HepG2 (cell line): ENCODE data around the gene PDZD7. TPM values are rescaled to one million over a fixed set of nuclear protein-coding genes. Genes with fewer than 3 reads are reported as not detected.

Experiments used
- ARID5B ChIP-seq: IDR thresholded peaks from 2 replicates; pipeline ENCODE4 v1.4.0; 2020; ENCODE audit warnings: mild to moderate bottlenecking, missing genetic modification reagents
- FOXP1 ChIP-seq, 2 experiments: fragments of 450-650 bp in 1 of 2; IDR thresholded peaks; 2 replicates each; pipeline ENCODE4 v1.6.1; 2017 to 2018; ENCODE audit warnings: antibody characterized with exemption in 1 of 2
- FUBP1 ChIP-seq: sonication (generic); formaldehyde crosslinking; IDR thresholded peaks from 2 replicates; pipeline ENCODE4 v1.5.1; 2020; ENCODE audit warnings: missing genetic modification reagents, mild to moderate bottlenecking, borderline replicate concordance
- ISL2 ChIP-seq: sonication (generic); formaldehyde crosslinking; IDR thresholded peaks from 2 replicates; pipeline ENCODE4 v1.5.0; 2020; ENCODE audit warnings: missing genetic modification reagents
- KAT8 ChIP-seq: IDR thresholded peaks from 2 replicates; pipeline ENCODE4 v1.6.1; 2016; ENCODE audit warnings: missing genetic modification reagents, missing compliant biosample characterization
- MAZ ChIP-seq, 2 experiments: sonication (generic) in 1 of 2; formaldehyde crosslinking in 1 of 2; IDR thresholded peaks; 2 replicates each; pipeline versions ENCODE4 v1.5.0 to v1.6.1; 2012 to 2020; ENCODE audit warnings: low read depth in 2 of 2, mild to moderate bottlenecking in 2 of 2, borderline replicate concordance in 1 of 2, improper control_type of control experiment in 1 of 2, low read length in 1 of 2, missing genetic modification reagents in 1 of 2, moderate library complexity in 1 of 2
- MTA1 ChIP-seq: sonication (generic); formaldehyde crosslinking; IDR thresholded peaks from 2 replicates; pipeline ENCODE4 v1.4.0; 2020; ENCODE audit warnings: missing genetic modification reagents, mild to moderate bottlenecking, borderline replicate concordance
- PHF20 ChIP-seq: sonication (generic); formaldehyde crosslinking; IDR thresholded peaks from 2 replicates; pipeline ENCODE4 v1.5.0; 2020; ENCODE audit warnings: mild to moderate bottlenecking, missing genetic modification reagents
- ZNF274 ChIP-seq: sonication (generic); formaldehyde crosslinking; IDR thresholded peaks from 2 replicates; pipeline ENCODE4 v1.5.1; 2020; ENCODE audit warnings: mild to moderate bottlenecking, missing genetic modification reagents
- ZNF562 ChIP-seq: sonication (generic); formaldehyde crosslinking; IDR thresholded peaks from 2 replicates; pipeline ENCODE4 v1.8.0; 2022; ENCODE audit warnings: missing genetic modification reagents, borderline replicate concordance
- ZNF605 ChIP-seq: sonication (generic); formaldehyde crosslinking; IDR thresholded peaks from 2 replicates; pipeline ENCODE4 v1.8.0; 2022; ENCODE audit warnings: mild to moderate bottlenecking, missing genetic modification reagents
- ZNF740 ChIP-seq: sonication (generic); formaldehyde crosslinking; IDR thresholded peaks from 2 replicates; pipeline ENCODE4 v1.4.0; 2020; ENCODE audit warnings: missing genetic modification reagents
- ZNF850 ChIP-seq: sonication (generic); formaldehyde crosslinking; conservative IDR thresholded peaks from 2 replicates; pipeline ENCODE4 v1.9.0; 2021; ENCODE audit warnings: mild to moderate bottlenecking, missing genetic modification reagents
- polyA plus RNA-seq, 8 experiments: library from polyadenylated mRNA; depleted of rRNA in 3 of 8; stranded (reverse) in 7 of 8; unstranded in 1 of 8; fragments of >200 nt; fragmentation: Illumina TruSeq in 4 of 8; extraction: Trizol in 4 of 8; gene quantifications; 2 replicates each; pipeline versions ENCODE4 v1.2.1 to v1.2.3, GENCODE V29; 2011 to 2016; ENCODE audit warnings: low read depth in 4 of 8, missing spikeins in 1 of 8, mixed read lengths in 1 of 8; ENCODE audit not compliant: insufficient read depth in 1 of 8
- total RNA-seq, 5 experiments: library from RNA; depleted of rRNA; stranded (reverse); fragments of >200 nt; fragmentation: Illumina TruSeq; extraction: Trizol; gene quantifications; 2 replicates each; pipeline ENCODE4 v1.2.3, GENCODE V29; 2016; ENCODE audit warnings: low read depth in 1 of 5
- TF ChIP-seq, protein P1 (sequence below): sonication (generic); formaldehyde crosslinking; IDR thresholded peaks from 2 replicates; pipeline ENCODE4 v1.4.0; 2020; ENCODE audit warnings: missing genetic modification reagents
- TF ChIP-seq, protein P2 (sequence below): sonication (generic); formaldehyde crosslinking; IDR thresholded peaks from 2 replicates; pipeline ENCODE4 v1.4.0; 2020; ENCODE audit warnings: missing genetic modification reagents

Gene PDZD7
- total and polyA plus RNA-seq, 2 of the 13 experiments (the other 11 are each of a cell fraction or from before 2014, with no cell fraction given) = 0.58 to 0.73 TPM

- TF ChIP-seq ARID5B = 0 out of 2 replicates have a peak, but pooled peaks have one; percentile 9
- TF ChIP-seq, protein P1, sequence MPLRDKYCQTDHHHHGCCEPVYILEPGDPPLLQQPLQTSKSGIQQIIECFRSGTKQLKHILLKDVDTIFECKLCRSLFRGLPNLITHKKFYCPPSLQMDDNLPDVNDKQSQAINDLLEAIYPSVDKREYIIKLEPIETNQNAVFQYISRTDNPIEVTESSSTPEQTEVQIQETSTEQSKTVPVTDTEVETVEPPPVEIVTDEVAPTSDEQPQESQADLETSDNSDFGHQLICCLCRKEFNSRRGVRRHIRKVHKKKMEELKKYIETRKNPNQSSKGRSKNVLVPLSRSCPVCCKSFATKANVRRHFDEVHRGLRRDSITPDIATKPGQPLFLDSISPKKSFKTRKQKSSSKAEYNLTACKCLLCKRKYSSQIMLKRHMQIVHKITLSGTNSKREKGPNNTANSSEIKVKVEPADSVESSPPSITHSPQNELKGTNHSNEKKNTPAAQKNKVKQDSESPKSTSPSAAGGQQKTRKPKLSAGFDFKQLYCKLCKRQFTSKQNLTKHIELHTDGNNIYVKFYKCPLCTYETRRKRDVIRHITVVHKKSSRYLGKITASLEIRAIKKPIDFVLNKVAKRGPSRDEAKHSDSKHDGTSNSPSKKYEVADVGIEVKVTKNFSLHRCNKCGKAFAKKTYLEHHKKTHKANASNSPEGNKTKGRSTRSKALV (CRISPR knock-in tag) = peak; percentile 33; the same call in 1 of the 2 replicates
- 0 out of 2 replicates have a peak, but pooled peaks have one; percentile 31 for TF ChIP-seq KAT8 (CRISPR knock-in tag)
- TF ChIP-seq, protein P2, sequence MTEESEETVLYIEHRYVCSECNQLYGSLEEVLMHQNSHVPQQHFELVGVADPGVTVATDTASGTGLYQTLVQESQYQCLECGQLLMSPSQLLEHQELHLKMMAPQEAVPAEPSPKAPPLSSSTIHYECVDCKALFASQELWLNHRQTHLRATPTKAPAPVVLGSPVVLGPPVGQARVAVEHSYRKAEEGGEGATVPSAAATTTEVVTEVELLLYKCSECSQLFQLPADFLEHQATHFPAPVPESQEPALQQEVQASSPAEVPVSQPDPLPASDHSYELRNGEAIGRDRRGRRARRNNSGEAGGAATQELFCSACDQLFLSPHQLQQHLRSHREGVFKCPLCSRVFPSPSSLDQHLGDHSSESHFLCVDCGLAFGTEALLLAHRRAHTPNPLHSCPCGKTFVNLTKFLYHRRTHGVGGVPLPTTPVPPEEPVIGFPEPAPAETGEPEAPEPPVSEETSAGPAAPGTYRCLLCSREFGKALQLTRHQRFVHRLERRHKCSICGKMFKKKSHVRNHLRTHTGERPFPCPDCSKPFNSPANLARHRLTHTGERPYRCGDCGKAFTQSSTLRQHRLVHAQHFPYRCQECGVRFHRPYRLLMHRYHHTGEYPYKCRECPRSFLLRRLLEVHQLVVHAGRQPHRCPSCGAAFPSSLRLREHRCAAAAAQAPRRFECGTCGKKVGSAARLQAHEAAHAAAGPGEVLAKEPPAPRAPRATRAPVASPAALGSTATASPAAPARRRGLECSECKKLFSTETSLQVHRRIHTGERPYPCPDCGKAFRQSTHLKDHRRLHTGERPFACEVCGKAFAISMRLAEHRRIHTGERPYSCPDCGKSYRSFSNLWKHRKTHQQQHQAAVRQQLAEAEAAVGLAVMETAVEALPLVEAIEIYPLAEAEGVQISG (CRISPR knock-in tag) = peak; percentile 23; the same call in 1 of the 2 replicates
- TF ChIP-seq MTA1 (CRISPR knock-in tag) = peak; percentile 19; the same call in 1 of the 2 replicates
- TF ChIP-seq PHF20 (CRISPR knock-in tag) = no peak
- TF ChIP-seq ZNF605 (CRISPR knock-in tag) = 0 out of 2 replicates have a peak, but pooled peaks have one; percentile 17
- no peak for TF ChIP-seq FUBP1 (CRISPR knock-in tag)
- no peak for TF ChIP-seq FOXP1 (IDR thresholded peaks at IDR 0.05)
- TF ChIP-seq FOXP1 (CRISPR knock-in tag; IDR thresholded peaks at IDR 0.05) = no peak
- 0 out of 2 replicates have a peak, but pooled peaks have one; percentile 40 for TF ChIP-seq ISL2 (CRISPR knock-in tag)
- 0 out of 2 replicates have a peak, but pooled peaks have one; percentile 32 for TF ChIP-seq MAZ (IDR thresholded peaks at IDR 0.05; ENCODE audit: borderline replicate concordance, low read depth, low read length)
- TF ChIP-seq MAZ (CRISPR knock-in tag; IDR thresholded peaks at IDR 0.05; ENCODE audit: low read depth) = 0 out of 2 replicates have a peak, but pooled peaks have one; percentile 35
- no peak for TF ChIP-seq ZNF850 (CRISPR knock-in tag)
- TF ChIP-seq ZNF740 = 0 out of 2 replicates have a peak, but pooled peaks have one; percentile 18
- TF ChIP-seq ZNF562 (CRISPR knock-in tag) = no peak
- no peak for TF ChIP-seq ZNF274
Measured at GRCh38 chr10:101050208-101051069, 19.5 kb upstream of the PDZD7 start (continued).
